Hair follicle dermal papilla cell (primary cell): ENCODE results near the gene TBCD. TPM values are rescaled to one million over a fixed set of nuclear protein-coding genes. Genes with fewer than 3 reads are reported as not detected.

Experiments used
- total RNA-seq: library from RNA; depleted of rRNA; stranded (reverse); fragments of >200 nt; gene quantifications from 2 replicates; pipeline ENCODE4 v1.2.3, GENCODE V29; 2012

TBCD gene
- 25.6 and 27.1 TPM in 2 replicates for total RNA-seq

GRCh38 chr17:82751571-82752370 is at the start of gene TBCD:
Gene TBCD (plus strand): TSS chr17:82752065. CDS start chr17:82752194, 129 bp downstream.

DNA sequence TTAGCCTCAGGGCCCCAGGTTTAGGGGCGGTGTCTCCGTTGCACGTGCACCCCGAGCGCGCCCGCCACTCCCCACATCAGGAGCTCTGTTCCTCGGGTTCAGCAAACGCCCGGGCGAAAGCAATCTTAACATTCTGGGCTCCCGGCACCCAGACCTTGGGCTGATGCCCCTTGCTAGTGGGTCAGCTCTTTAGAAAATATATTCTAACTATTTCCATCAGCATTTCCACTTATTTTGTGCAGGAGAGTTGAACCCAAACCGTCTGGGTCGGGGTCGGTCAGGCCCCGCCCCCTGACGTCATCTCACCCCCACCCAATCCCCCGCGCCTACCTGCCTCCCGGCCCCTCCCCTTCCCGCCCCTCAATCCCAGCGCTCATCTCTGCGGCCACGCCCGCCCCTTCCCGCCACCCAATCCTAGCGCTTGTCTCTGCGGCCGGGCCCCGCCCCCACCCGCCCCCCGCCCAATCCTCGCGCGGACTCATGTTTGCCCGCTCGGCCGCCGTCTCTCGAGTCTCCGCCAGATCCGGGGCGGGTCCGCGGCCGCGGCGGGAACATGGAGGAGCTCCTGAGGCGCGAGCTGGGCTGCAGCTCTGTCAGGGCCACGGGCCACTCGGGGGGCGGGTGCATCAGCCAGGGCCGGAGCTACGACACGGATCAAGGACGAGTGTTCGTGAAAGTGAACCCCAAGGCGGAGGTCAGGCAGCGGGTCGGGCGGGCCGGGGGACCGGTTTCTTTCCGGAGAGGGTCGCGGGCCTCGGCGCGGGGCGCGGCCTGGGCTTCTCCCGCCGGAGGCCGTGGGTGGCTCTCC is 35.5 kb upstream of the TBCD start, which contains the start of gene FN3KRP:
Gene FN3KRP (plus strand): TSS at position 504 of the 808 bp plus-strand sequence. CDS start 50 bp downstream, at position 554.

GRCh38 chr17:82734987-82735866 is 16.6 kb upstream of the TBCD start, which contains the start of gene FN3K:
Gene FN3K (plus strand): TSS chr17:82735615. CDS start chr17:82735637, 22 bp downstream.

DNA sequence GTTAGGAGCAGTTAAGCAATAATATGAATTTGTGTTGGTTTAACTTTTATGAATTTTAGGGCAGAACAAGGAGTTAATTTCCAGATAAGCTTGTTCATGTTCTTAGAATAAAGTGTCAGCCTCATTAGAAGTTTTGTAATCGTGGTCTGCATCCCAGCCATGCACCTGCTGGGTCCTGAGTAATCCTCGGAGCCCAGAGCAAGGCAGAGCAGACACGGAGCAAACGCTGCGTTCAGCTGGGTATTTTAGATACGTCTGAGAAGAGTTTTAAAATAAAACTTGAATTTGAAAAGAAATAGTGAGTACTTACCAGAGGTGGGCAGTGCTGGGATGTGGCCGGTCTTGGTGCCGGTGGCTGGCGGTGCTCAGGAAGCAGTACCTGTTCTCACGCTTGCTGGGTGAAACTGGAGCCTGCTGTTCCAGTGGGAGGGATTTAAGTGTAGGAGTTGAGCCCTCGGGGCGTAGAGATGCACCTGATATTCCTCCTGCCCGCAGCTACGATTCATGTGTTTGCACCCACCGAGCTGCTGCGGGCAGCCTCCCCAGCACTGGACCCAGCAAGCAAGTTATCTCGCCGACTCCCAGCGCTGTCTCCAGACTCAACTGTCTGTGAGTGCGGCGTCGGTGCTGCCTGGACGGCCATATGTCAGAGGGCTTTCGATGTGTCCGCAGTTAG is 87.9 kb downstream of the TBCD start, which contains the start of gene ZNF750:
Gene ZNF750 (minus strand): TSS at position 406 of the 676 bp plus-strand sequence. CDS start 7,568 bp downstream, outside the sequence.

Other genes with a start within 250 kb of the TBCD start
- 33.3 and 46.2 TPM in 2 replicates for gene FOXK2, start 232.3 kb upstream of the TBCD start, total RNA-seq
- 74.0 and 89.1 TPM in 2 replicates for gene WDR45B, start 103.6 kb upstream of the TBCD start, total RNA-seq
- 8.4 and 11.9 TPM in 2 replicates for gene RAB40B, start 53.4 kb upstream of the TBCD start, total RNA-seq
- 8.4 and 9.1 TPM in 2 replicates for gene FN3KRP, start 35.4 kb upstream of the TBCD start, total RNA-seq
- gene FN3K, start 16.4 kb upstream of the TBCD start, total RNA-seq: 1.8 and 2.4 TPM in 2 replicates
- not detected in 2 replicates for gene ZNF750, start 88.0 kb downstream of the TBCD start, total RNA-seq